Neural crest cell (in vitro differentiated cells): ENCODE data around the gene MTHFD1L. TPM values are rescaled to one million over a fixed set of nuclear protein-coding genes. Genes with fewer than 3 reads are reported as not detected.

ENCODE experiments used
- DNase-seq: peaks from one replicate; pipeline ENCODE4 v3.0.0; 2021; ENCODE audit warnings: low read depth, mixed read lengths, low spot score
- H3K27ac Mint-ChIP-seq: one replicate; pipeline ENCODE4 v1.8.0; 2021; ENCODE audit warnings: mild to moderate bottlenecking, mixed read lengths; ENCODE audit not compliant: unreplicated experiment
- H3K27me3 Mint-ChIP-seq: 2 replicates; pipeline ENCODE4 v1.8.0; 2021; ENCODE audit warnings: low read depth, mild to moderate bottlenecking, mixed read lengths
- H3K36me3 Mint-ChIP-seq: 2 replicates; pipeline ENCODE4 v1.8.0; 2021; ENCODE audit warnings: low read depth, mild to moderate bottlenecking, mixed read lengths
- H3K4me1 Mint-ChIP-seq: 2 replicates; pipeline ENCODE4 v1.8.0; 2021; ENCODE audit warnings: mixed read lengths
- H3K4me3 Mint-ChIP-seq: one replicate; pipeline ENCODE4 v1.8.0; 2021; ENCODE audit warnings: mild to moderate bottlenecking, mixed read lengths
- H3K9me3 Mint-ChIP-seq: 2 replicates; pipeline ENCODE4 v1.8.0; 2021; ENCODE audit warnings: mixed read lengths
- total RNA-seq: library from RNA; stranded (reverse); gene quantifications from 2 replicates; pipeline ENCODE4 v1.2.1, GENCODE V29; 2021
- TF ChIP-seq, protein P1 (sequence below): fragments of 200-600 bp; sonication (generic); conservative IDR thresholded peaks from 2 replicates; pipeline ENCODE4 v1.5.0; 2021; ENCODE audit warnings: antibody characterized with exemption, mild to moderate bottlenecking

The MTHFD1L gene
- total RNA-seq, 1 donor from 2014 or later: 71.3 TPM

DNA sequence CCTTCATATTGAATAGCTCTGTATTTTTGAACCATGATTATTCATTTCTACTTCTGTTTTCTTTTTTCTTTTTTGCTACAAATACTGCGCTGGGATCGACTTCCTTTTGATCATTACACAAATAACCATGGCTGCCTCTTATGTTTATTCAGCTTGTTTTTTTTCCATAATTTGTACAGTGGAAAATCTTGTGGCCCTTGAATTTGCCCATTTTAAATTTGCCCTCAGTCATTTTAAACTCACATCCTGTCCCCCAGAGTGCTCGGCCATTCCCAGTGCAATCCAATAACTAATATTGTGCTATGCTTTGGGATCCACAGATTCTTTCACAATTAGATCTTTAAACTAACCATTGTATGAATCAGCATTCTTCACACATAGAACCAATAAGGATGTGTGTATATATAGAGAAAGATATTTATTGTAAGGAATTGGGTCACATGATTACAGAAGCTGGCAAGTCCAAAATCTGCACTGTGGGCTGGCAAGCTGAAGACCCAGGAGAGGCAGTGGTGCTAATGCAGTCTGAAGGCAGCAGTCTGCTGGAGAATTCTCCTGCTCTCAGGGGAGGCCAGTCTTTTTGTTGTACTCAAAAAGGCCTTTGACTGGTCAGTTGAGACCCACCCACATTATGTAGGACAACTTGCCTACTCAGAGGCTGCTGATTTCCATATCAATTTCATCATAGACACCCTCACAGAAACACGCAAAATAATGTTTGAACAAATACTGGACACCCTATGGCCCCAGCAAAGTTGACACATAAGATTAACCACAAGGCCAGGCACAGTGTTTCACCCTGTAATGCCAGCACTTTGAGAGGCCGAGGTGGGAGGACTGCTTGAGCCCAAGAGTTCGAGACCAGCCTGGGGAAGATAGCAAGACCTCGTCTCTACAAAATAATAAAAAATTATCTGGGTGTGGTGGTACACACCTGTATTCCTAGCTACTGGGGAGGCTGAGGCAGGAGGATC, 147.1 kb downstream of the MTHFD1L start:
- Mint-ChIP-seq H3K27ac (no peak overlapping the region), H3K9me3 (no peaks in the 10 kb centered on the region), H3K4me1 (peaks cover 14% of the 10 kb centered on the region), H3K27me3 (no peaks in the 10 kb centered on the region), H3K36me3 (peaks cover 8% of the 10 kb centered on the region), H3K4me3 (no peak overlapping the region)
- no peak for DNase-seq
- TF ChIP-seq, protein P1, sequence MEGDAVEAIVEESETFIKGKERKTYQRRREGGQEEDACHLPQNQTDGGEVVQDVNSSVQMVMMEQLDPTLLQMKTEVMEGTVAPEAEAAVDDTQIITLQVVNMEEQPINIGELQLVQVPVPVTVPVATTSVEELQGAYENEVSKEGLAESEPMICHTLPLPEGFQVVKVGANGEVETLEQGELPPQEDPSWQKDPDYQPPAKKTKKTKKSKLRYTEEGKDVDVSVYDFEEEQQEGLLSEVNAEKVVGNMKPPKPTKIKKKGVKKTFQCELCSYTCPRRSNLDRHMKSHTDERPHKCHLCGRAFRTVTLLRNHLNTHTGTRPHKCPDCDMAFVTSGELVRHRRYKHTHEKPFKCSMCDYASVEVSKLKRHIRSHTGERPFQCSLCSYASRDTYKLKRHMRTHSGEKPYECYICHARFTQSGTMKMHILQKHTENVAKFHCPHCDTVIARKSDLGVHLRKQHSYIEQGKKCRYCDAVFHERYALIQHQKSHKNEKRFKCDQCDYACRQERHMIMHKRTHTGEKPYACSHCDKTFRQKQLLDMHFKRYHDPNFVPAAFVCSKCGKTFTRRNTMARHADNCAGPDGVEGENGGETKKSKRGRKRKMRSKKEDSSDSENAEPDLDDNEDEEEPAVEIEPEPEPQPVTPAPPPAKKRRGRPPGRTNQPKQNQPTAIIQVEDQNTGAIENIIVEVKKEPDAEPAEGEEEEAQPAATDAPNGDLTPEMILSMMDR: no peak

DNA sequence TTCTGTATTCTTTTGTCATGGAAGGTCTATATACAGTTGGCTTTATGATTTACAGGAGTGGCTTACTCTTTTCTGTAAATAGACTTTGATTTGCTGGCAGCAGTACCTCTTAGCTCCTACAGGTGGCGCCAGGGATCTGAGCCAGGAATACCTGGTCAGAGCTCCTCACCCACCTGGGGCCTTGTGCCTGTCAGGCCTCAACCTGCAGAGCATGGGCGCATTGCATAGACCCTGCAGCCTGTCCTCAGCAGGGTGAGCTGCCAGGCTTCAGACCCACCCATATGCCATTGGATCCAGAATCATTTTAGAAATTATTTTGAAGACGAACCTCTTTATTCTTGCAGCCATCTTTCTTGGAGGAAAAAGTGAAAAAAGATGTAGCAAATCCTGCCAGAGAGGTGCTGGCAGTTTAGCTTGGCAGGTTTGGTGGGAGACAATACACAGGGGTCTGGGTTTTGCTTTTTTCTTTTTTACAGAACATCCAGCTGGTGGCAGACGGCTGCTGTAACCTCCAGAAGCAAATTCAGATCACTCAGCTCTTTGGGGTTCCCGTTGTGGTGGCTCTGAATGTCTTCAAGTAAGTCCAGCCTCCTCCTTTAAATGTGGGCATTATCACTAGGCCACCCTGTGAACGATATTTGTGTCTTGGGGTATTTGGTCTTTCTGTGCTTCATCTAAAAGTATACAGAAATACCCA, 149.1 kb downstream of the MTHFD1L start:
- TF ChIP-seq, protein P1: peak; percentile 99
- Mint-ChIP-seq H3K36me3 (peaks cover 8% of the 10 kb centered on the region), H3K9me3 (no peaks in the 10 kb centered on the region), H3K27ac (no peak overlapping the region), H3K27me3 (no peaks in the 10 kb centered on the region), H3K4me3 (no peak overlapping the region), H3K4me1 (peaks cover 9% of the 10 kb centered on the region)
- DNase-seq: peak; percentile 50

- Mint-ChIP-seq H3K27me3 (no peaks in the 10 kb centered on the region), H3K4me1 (peaks cover 6% of the 10 kb centered on the region), H3K9me3 (no peaks in the 10 kb centered on the region), H3K4me3 (no peak overlapping the region), H3K36me3 (peaks cover 8% of the 10 kb centered on the region), H3K27ac (no peak overlapping the region)
- TF ChIP-seq, protein P1: no peak
- DNase-seq: no peak
These were observed 149.7 kb downstream of the MTHFD1L start for GRCh38 chr6:151015101-151015700.

DNA sequence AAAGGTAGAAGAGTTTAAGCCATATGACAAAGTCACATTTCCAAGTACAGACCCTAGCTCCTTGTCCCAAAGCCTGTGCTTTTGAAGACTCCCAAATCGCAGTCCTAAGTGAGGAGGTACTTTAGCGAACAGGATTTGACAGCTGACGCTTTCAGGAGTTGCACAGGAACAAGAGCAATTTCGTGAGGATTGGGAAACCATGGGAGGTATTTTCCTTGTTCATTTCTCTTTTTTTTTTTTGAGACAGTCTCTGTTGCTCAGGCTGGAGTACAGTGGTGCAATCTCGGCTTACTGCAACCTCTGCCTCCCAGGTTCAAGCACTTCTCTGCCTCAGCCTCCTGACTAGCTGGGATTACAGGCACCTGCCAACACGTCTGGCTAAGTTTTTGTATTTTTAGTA, 150.6 kb downstream of the MTHFD1L start:
- Mint-ChIP-seq H3K4me3 (no peak overlapping the region), H3K27me3 (no peaks in the 10 kb centered on the region), H3K36me3 (peaks cover 8% of the 10 kb centered on the region), H3K4me1 (peaks cover 6% of the 10 kb centered on the region), H3K27ac (no peak overlapping the region), H3K9me3 (no peaks in the 10 kb centered on the region)
- TF ChIP-seq, protein P1: no peak
- DNase-seq: no peak

- Mint-ChIP-seq H3K36me3 (peaks cover 5% of the 10 kb centered on the region), H3K4me3 (no peak overlapping the region)
- no peak for DNase-seq
These were observed 152.5 kb downstream of the MTHFD1L start for GRCh38 chr6:151018046-151018445.

More at GRCh38 chr6:151018046-151018445, 152.5 kb downstream of the MTHFD1L start:
- Mint-ChIP-seq H3K27me3 (no peaks in the 10 kb centered on the region), H3K9me3 (no peaks in the 10 kb centered on the region), H3K27ac (no peak overlapping the region), H3K4me1 (peaks cover 21% of the 10 kb centered on the region)
- TF ChIP-seq, protein P1: no peak
